Cardiac fibroblast (primary cell): ENCODE data around the gene LAMTOR5.

Experiments used
- DNase-seq, 2 donors: peaks; one replicate each; pipeline versions ENCODE4 v3.0.0 to v3.0.0-alpha.2; 2010; ENCODE audit warnings: low read depth in 2 of 2
- H3K4me3 ChIP-seq, 2 donors: replicated peaks in 1 of 2; 1 replicate in 1 of 2; 2 replicates in 1 of 2; pipeline ENCODE4 v1.5.1; 2011; ENCODE audit warnings: low read depth in 2 of 2, low read length in 2 of 2, mild to moderate bottlenecking in 2 of 2, moderate library complexity in 1 of 2
- CTCF ChIP-seq: IDR thresholded peaks from one replicate; pipeline ENCODE4 v1.5.1; 2011; ENCODE audit warnings: low read depth, mild to moderate bottlenecking, low read length, inconsistent platforms

Gene LAMTOR5

GRCh38 chr1:110390096-110390495, 17.4 kb downstream of the LAMTOR5 start:
- H3K4me3 ChIP-seq: peak overlapping the region in 1 of 2 donors; percentile 33
- DNase-seq: peak; percentile 70 to 74
- no peak for TF ChIP-seq CTCF

GRCh38 chr1:110387048-110387754, 20.3 kb downstream of the LAMTOR5 start:
- no peak for TF ChIP-seq CTCF

GRCh38 chr1:110385369-110385768, 22.1 kb downstream of the LAMTOR5 start:
- no peak for DNase-seq
- no peak overlapping the region for H3K4me3 ChIP-seq
- no peak for TF ChIP-seq CTCF

More at GRCh38 chr1:110387048-110387754, 20.3 kb downstream of the LAMTOR5 start:
- no peak overlapping the region for H3K4me3 ChIP-seq
- no peak for DNase-seq

- DNase-seq: no peak
- H3K4me3 ChIP-seq: no peak overlapping the region
- TF ChIP-seq CTCF: no peak
Measured at GRCh38 chr1:110384581-110385321, 22.7 kb downstream of the LAMTOR5 start.

- DNase-seq: peak in 1 of 2 donors; percentile 53
- TF ChIP-seq CTCF: no peak
- no peak overlapping the region for H3K4me3 ChIP-seq
Measured at GRCh38 chr1:110383251-110383990, 24.1 kb downstream of the LAMTOR5 start.

- DNase-seq: peak; percentile 87 to 94
- H3K4me3 ChIP-seq: no peak overlapping the region
- TF ChIP-seq CTCF: no peak
Measured at GRCh38 chr1:110380672-110381283, 26.7 kb downstream of the LAMTOR5 start.
